HS-27A (cell line): Measurements from ENCODE around the gene DUS1L.
A peak's percentile ranks its signal among the peaks of the same experiment; 100 is the strongest.

ENCODE experiments used
- DNase-seq: peaks from one replicate; pipeline ENCODE4 v3.0.0-alpha.2; 2012; ENCODE audit warnings: low read depth, missing footprints

Gene DUS1L

GRCh38 chr17:82100502-82101298 lies 35.1 kb upstream of the DUS1L start:
- DNase-seq, result no peak

GRCh38 chr17:82098939-82099763 lies 33.5 kb upstream of the DUS1L start:
- no peak for DNase-seq

GRCh38 chr17:82098169-82098938 lies 32.8 kb upstream of the DUS1L start, which contains the start of gene FASN:
Gene FASN, minus strand, starts transcription at chr17:82098236. Its CDS starts 1,791 bp downstream, at chr17:82096445.
- DNase-seq, result peak; percentile 57

- no peak for DNase-seq
Observed at GRCh38 chr17:82097919-82098168, 32.2 kb upstream of the DUS1L start.

GRCh38 chr17:82097184-82097918 lies 31.7 kb upstream of the DUS1L start:
- DNase-seq, result no peak

- DNase-seq, result no peak
Observed at GRCh38 chr17:82096709-82097183, 31.1 kb upstream of the DUS1L start.

- no peak for DNase-seq
Observed at GRCh38 chr17:82095777-82096708, 30.4 kb upstream of the DUS1L start.

GRCh38 chr17:82094931-82095776 lies 29.6 kb upstream of the DUS1L start:
- DNase-seq, result no peak

GRCh38 chr17:82092995-82093751 lies 27.6 kb upstream of the DUS1L start:
- DNase-seq, result no peak

GRCh38 chr17:82092628-82092994 lies 27.0 kb upstream of the DUS1L start:
- DNase-seq, result no peak

- DNase-seq, result no peak
Observed at GRCh38 chr17:82092094-82092586, 26.5 kb upstream of the DUS1L start.

- no peak for DNase-seq
Observed at GRCh38 chr17:82091264-82092066, 25.9 kb upstream of the DUS1L start.

- no peak for DNase-seq
Observed at GRCh38 chr17:82090549-82091263, 25.1 kb upstream of the DUS1L start.

- DNase-seq, result no peak
Observed at GRCh38 chr17:82089723-82090548, 24.3 kb upstream of the DUS1L start.

GRCh38 chr17:82088838-82089722 lies 23.5 kb upstream of the DUS1L start:
- no peak for DNase-seq
